GM10266 (cell line): ENCODE measurements around the gene TXNRD1.
"Not testable (repeated sequence)": the region's sequence is repeated elsewhere in the genome, so short reads cannot be mapped to it uniquely, and the experiment has no call there.

ENCODE experiments used
- DNase-seq: peaks from one replicate; pipeline ENCODE4 v3.0.0; 2012; ENCODE audit errors: extremely low spot score
- CTCF ChIP-seq: IDR thresholded peaks from 2 replicates; pipeline ENCODE4 v1.5.1; 2012; ENCODE audit warnings: mild to moderate bottlenecking, low read depth; ENCODE audit not compliant: control insufficient read depth, insufficient read depth; ENCODE audit errors: missing control alignments

The TXNRD1 gene

GRCh38 chr12:104250366-104251125 lies 35.0 kb downstream of the TXNRD1 start:
- TF ChIP-seq CTCF, result no peak
- DNase-seq, result no peak

DNA sequence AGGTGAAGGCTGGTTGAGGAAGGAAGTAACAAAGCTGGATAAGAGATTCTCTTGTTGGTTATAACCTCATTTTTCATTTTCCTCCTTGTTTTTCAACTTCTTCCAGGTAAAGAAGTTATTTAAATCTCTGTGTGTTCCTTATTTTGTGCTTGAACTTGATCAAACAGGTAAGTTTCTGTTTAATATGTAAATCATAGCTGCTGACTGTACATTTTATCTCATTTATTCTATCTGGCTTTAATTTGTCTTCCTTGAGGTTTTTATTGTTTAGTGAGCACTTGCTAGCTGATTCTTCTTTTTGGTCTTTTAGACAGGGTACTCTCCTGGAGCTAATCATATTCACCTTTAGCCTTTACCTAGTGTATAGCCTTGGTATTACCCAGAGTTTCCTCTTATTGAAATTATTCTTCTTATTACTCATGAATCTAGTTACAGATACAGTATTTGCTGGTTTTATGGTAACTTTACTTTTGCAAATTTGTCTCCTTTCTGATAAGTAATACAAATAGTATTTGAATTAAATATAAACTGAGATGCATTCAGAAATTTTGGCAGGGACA lies 42.4 kb downstream of the TXNRD1 start:
- no peak for TF ChIP-seq CTCF
- no peak for DNase-seq

- no peak for TF ChIP-seq CTCF
- DNase-seq, result no peak
These were observed 43.0 kb downstream of the TXNRD1 start for GRCh38 chr12:104258476-104259067.

- DNase-seq, result no peak
- TF ChIP-seq CTCF, result no peak
These were observed 47.4 kb downstream of the TXNRD1 start for GRCh38 chr12:104263026-104263425.

- TF ChIP-seq CTCF, result no peak
- DNase-seq, result no peak
These were observed 48.2 kb downstream of the TXNRD1 start for GRCh38 chr12:104263580-104264358.

- not testable (repeated sequence) for DNase-seq
These were observed 49.9 kb downstream of the TXNRD1 start for GRCh38 chr12:104265436-104265835.

GRCh38 chr12:104272938-104273337 lies 57.4 kb downstream of the TXNRD1 start:
- no peak for TF ChIP-seq CTCF
- no peak for DNase-seq
